Liver (tissue), 2 donors: Measurements from ENCODE around the gene SUSD4.

ENCODE experiments used
- TF ChIP-seq, protein P1 (sequence below): IDR thresholded peaks from 2 replicates; pipeline ENCODE4 v1.6.1; 2016; ENCODE audit warnings: antibody characterized with exemption, mild to moderate bottlenecking
- TF ChIP-seq, protein P2 (sequence below): fragments of 150-350 bp; IDR thresholded peaks from 2 replicates; pipeline ENCODE4 v1.5.1; 2017; ENCODE audit warnings: improper control_type of control experiment, low read depth, low read length; ENCODE audit not compliant: missing input control
- TF ChIP-seq, protein P3 (sequence below): IDR thresholded peaks from 2 replicates; pipeline ENCODE4 v1.6.1; 2016; ENCODE audit warnings: antibody characterized with exemption
- TF ChIP-seq, protein P4 (sequence below): IDR thresholded peaks from 2 replicates; pipeline ENCODE4 v1.6.1; 2016; ENCODE audit warnings: antibody characterized with exemption
- donor health status: healthy.

DNA sequence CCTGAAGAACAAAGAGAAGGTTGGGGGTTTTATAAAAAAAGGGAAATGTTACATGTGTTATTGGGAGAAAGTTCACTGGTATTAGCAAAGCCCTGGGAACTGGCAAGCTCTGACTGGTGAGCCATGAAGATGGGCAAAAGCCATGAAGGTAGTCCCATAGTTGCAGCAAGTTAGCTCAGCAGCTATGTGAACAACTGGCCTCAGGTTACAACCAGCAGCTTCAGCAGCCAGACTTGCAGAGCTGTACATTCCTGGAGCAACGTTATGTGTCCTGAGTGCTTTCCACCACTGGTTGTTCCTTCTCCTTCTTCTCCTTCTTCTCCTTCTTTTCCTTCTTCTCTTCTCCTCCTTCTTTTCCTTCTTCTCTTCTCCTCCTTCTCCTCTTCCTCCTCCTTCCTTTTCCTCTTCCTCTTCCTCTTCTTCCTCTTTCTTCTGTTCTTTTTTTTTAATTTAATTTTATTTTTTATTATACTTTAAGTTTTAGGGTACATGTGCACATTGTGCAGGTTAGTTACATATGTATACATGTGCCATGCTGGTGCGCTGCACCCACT is 164.8 kb downstream of the SUSD4 start:
- TF ChIP-seq, protein P1, sequence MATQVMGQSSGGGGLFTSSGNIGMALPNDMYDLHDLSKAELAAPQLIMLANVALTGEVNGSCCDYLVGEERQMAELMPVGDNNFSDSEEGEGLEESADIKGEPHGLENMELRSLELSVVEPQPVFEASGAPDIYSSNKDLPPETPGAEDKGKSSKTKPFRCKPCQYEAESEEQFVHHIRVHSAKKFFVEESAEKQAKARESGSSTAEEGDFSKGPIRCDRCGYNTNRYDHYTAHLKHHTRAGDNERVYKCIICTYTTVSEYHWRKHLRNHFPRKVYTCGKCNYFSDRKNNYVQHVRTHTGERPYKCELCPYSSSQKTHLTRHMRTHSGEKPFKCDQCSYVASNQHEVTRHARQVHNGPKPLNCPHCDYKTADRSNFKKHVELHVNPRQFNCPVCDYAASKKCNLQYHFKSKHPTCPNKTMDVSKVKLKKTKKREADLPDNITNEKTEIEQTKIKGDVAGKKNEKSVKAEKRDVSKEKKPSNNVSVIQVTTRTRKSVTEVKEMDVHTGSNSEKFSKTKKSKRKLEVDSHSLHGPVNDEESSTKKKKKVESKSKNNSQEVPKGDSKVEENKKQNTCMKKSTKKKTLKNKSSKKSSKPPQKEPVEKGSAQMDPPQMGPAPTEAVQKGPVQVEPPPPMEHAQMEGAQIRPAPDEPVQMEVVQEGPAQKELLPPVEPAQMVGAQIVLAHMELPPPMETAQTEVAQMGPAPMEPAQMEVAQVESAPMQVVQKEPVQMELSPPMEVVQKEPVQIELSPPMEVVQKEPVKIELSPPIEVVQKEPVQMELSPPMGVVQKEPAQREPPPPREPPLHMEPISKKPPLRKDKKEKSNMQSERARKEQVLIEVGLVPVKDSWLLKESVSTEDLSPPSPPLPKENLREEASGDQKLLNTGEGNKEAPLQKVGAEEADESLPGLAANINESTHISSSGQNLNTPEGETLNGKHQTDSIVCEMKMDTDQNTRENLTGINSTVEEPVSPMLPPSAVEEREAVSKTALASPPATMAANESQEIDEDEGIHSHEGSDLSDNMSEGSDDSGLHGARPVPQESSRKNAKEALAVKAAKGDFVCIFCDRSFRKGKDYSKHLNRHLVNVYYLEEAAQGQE: no peak
- TF ChIP-seq, protein P2, sequence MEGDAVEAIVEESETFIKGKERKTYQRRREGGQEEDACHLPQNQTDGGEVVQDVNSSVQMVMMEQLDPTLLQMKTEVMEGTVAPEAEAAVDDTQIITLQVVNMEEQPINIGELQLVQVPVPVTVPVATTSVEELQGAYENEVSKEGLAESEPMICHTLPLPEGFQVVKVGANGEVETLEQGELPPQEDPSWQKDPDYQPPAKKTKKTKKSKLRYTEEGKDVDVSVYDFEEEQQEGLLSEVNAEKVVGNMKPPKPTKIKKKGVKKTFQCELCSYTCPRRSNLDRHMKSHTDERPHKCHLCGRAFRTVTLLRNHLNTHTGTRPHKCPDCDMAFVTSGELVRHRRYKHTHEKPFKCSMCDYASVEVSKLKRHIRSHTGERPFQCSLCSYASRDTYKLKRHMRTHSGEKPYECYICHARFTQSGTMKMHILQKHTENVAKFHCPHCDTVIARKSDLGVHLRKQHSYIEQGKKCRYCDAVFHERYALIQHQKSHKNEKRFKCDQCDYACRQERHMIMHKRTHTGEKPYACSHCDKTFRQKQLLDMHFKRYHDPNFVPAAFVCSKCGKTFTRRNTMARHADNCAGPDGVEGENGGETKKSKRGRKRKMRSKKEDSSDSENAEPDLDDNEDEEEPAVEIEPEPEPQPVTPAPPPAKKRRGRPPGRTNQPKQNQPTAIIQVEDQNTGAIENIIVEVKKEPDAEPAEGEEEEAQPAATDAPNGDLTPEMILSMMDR: no peak
- TF ChIP-seq, protein P3, sequence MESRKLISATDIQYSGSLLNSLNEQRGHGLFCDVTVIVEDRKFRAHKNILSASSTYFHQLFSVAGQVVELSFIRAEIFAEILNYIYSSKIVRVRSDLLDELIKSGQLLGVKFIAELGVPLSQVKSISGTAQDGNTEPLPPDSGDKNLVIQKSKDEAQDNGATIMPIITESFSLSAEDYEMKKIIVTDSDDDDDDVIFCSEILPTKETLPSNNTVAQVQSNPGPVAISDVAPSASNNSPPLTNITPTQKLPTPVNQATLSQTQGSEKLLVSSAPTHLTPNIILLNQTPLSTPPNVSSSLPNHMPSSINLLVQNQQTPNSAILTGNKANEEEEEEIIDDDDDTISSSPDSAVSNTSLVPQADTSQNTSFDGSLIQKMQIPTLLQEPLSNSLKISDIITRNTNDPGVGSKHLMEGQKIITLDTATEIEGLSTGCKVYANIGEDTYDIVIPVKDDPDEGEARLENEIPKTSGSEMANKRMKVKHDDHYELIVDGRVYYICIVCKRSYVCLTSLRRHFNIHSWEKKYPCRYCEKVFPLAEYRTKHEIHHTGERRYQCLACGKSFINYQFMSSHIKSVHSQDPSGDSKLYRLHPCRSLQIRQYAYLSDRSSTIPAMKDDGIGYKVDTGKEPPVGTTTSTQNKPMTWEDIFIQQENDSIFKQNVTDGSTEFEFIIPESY: no peak
- TF ChIP-seq, protein P4, sequence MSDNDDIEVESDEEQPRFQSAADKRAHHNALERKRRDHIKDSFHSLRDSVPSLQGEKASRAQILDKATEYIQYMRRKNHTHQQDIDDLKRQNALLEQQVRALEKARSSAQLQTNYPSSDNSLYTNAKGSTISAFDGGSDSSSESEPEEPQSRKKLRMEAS: no peak
